HG03378 (cell line): ENCODE data around the gene ADCY9.
"Not testable (repeated sequence)": the region's sequence is repeated elsewhere in the genome, so short reads cannot be mapped to it uniquely, and the experiment has no call there.

Source experiments
- ATAC-seq: cut with Tn5 transposase; IDR thresholded peaks from one replicate; pipeline ENCODE4 v1.9.1; 2021; ENCODE audit warnings: mild to moderate bottlenecking, moderate library complexity; ENCODE audit not compliant: unreplicated experiment

Gene ADCY9

GRCh38 chr16:4073150-4073549, 43.1 kb downstream of the ADCY9 start:
- not testable (repeated sequence) for ATAC-seq

DNA sequence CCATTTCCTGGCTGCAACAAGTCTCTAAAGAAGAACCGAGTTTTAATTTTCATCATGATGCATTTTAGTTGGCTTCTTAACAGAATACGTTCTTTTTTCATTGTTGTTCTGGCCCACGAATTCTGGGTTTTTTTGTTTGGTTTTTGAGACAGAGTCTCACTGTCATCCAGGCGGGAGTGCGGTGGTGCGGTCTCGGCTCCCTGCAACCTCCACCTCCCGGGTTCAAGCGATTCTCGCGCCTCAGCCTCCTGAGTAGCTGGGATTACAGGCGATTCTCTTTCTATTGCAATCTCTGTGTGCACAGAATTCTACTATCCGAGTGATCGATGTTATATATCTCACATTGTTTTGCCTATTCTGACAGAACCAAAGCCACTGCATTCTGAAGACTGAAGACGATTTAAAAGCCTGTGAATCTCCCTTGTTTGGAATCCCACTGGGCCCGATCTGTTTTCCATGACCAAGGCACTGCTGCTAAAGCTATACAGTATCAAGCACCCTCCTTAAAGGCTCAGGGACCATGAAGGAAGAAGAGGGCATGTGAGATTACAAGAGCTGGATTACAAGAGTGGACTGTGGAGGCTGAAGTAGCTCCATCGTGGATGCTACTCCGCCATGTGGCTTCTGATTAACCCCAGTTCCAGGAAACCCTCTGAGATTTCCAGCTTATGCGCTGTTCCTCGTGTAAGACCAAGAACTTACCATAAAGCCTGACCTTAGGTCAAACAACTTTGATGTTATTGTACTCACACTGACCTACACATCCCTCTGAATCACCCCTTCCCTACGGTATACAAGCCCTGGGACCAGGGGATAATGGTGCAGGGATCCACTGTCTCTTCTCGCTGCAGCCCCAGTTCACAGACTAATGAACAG, 44.3 kb downstream of the ADCY9 start:
- ATAC-seq, result no peak

DNA sequence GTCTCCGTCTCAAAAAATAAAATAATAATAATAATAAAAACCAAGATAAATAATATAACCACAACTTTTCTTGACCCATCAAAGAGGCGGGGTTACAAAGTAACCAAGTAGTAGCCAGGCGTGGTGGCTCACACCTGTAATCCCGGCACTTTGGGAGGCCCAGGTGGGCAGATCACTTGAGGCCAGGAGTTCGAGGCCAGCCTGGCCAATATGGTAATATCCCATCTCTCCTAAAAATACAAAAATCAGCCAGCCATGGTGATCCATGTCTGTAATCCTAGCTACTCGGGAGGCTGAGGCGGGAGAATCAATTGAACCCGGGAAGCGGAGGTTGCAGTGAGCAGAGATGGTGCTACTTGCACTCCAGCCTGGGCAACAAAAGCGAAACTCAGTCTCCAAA, 45.3 kb downstream of the ADCY9 start:
- ATAC-seq, result no peak

- ATAC-seq, result no peak
These were observed 48.8 kb downstream of the ADCY9 start for GRCh38 chr16:4067262-4068001.

GRCh38 chr16:4064950-4065352, 51.3 kb downstream of the ADCY9 start:
- no peak for ATAC-seq

GRCh38 chr16:4062212-4062802, 53.9 kb downstream of the ADCY9 start:
- ATAC-seq, result no peak

DNA sequence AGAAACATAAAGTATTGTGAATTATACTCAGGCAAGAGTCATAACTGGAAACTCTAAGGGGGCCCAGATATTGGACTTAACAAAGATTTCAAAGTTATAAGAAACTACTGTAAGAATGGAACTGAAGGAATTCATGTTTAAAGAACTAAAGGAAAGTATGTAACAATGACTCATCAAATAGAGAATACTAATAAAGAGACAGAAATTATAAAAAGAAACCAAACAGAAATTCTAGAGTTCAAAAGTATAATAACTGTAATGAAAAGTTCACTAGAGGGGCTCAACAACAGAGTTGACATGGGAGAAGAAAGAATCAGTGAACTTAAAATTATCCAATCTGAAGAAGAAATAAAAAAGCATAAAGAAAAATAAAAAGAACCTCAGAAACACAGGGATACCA, 55.4 kb downstream of the ADCY9 start:
- no peak for ATAC-seq

- no peak for ATAC-seq
These were observed 56.2 kb downstream of the ADCY9 start for GRCh38 chr16:4060009-4060408.

- no peak for ATAC-seq
These were observed 57.9 kb downstream of the ADCY9 start for GRCh38 chr16:4058386-4058785.

- ATAC-seq, result no peak
These were observed 58.8 kb downstream of the ADCY9 start for GRCh38 chr16:4057439-4057877.

DNA sequence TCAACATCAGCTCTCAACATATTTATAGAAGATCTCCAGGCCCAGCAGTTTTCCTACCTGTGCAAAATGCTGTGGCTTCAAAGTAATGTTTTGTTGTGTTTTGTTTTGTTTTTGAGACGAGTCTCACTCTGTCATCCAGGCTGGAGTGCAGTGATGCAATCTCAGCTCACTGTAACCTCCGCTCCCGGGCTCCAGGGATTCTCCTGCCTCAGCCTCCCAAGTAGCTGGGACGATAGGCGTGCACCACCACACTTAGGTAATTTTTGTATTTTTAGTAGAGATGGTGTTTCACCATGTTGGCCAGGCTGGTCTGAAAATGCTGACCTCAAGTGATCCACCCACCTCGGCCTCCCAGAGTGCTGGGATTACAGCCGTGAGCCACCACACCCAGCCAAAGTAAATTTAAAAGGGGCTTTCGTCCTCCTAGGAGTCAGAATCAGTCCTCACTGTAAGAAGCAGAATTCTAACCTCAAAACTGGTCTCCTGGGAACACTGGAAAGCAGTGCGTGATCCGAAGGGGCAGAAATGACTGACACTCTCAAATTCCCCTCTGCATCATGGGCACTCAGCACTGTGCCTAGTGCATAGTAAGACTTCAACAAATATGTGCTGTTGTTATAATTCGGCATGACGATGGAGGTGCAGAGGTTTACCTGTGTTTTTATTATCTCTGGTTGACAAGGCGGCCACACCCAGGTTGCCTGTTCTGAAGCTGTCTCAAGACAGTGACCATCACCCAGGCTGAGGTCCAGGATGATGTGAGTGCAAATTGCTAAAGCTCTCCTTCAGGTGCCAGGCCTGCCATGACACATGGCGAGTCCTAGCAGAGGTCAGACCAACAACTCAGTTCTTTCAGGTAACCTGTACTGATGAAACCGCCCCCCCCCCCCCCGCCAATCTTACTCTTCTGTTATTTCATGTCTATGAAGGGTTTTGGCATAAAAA, 59.8 kb downstream of the ADCY9 start:
- ATAC-seq, result no peak

- no peak for ATAC-seq
These were observed 60.5 kb downstream of the ADCY9 start for GRCh38 chr16:4055748-4056147.

DNA sequence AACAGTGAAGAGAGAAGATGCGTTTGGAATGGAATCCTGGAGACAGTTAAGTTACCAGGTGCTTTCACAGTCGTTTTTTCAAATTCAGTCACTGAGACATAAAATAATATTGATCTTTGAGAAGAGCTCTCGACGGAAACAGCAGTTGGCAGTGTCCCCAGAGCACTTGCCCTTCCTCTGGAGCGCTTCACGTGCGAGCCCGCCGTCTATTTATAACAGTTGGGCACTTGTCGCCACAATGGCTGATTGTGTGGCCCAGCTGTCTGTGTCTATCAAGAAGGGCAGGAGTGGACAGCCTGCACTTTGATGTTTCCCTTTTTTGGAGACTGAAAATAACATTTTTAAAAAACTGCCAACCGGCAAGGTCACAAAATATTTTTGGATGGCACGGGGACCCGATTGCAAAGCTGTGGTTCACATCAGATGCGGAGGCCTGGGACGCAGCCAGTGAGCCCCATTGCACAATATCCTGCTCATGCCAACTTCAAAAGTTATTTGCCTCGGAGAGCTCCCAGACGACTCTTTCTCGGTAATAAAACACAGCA, 62.9 kb downstream of the ADCY9 start:
- no peak for ATAC-seq

DNA sequence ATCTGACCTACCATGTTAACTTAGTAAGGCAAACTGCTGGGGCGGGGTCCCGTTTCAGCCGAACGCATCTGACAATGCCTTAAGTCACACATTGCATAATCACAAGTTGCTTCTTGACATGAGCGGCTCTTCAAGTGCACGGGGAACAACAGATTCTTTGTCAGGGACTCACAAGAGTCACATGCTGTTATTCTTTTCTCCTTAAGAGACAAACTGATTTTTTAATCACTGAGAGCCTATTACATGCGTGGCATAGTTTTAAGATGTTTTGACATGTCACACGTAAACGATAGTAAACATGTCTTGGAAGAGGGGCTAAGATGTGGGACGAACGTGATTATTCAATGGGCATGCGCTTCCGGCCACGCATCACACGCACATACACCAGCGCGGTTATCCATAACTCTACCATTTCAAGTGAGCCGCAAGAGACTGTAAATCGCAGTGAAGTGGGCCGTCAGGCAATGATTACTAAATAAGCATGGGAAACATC, 63.4 kb downstream of the ADCY9 start:
- ATAC-seq, result no peak

DNA sequence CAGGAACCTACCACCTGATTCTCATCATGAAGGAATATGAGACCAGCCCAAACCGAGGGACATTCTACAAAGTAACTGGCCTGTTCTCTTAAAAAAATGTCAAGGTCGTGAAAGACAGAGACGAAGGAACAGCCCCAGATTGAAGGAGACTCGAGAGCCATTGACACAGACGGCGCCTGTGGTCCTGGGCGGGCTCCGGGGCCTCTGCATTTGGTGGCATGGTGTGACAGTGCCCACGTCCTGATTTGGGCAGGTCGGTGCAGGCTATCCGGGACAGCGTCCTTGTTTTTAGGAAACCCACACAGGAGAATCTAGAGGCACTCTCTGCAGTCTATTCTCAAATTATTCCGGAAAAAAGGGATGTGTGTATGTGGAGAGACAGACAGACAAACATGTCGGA, 64.1 kb downstream of the ADCY9 start:
- no peak for ATAC-seq

- no peak for ATAC-seq
These were observed 64.7 kb downstream of the ADCY9 start for GRCh38 chr16:4051591-4051990.

DNA sequence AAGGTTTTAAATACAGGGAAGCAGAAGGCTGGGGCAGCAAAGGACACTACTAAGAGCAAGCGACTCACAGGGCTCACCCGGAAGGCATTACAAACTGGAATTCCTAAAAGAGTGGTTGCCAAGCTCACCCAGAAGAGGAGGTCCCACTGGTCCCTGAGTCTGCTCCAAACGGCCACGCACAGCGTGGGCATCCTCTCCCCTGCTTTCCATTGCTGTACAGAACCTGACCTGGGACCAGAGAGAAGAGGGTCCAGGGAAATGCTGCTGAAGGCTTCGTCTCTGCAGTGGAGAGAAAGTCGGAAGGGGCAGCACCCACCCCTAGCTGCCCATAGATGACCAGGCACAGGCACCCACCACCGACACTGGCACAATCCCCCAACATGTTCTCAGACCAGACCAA, 67.2 kb downstream of the ADCY9 start:
- ATAC-seq, result no peak

GRCh38 chr16:4048481-4048880, 67.8 kb downstream of the ADCY9 start:
- ATAC-seq, result no peak

GRCh38 chr16:4046221-4046620, 70.0 kb downstream of the ADCY9 start:
- no peak for ATAC-seq

GRCh38 chr16:4045561-4045960, 70.7 kb downstream of the ADCY9 start:
- ATAC-seq, result not testable (repeated sequence)
